ENCODE data around the gene GARIN5A.
"Not testable (repeated sequence)": the region's sequence is repeated elsewhere in the genome, so short reads cannot be mapped to it uniquely, and the experiment has no call there.

DNA sequence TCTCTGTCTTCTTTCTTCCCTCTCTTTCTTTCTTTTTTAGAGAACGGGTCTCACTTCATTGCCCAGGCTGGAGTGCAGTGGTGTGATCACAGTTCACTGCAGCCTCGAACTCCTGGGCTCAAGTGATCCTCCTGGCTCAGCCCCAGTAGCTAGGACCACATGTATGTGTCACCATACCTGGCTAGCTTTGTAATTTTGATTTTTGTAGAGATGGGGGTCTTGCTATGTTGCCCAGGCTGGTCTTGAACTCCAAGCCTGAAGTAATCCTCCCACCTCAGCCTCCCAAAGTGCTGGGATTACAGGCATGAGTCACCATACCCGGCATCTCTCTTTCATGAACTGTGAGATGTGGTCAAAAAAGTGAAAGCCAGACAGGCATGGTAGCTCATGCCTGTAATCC is 3.3 kb downstream of the GARIN5A start:
- not testable (repeated sequence) for TF ChIP-seq CTCF (IDR thresholded peaks at IDR 0.05); JUN (CRISPR knock-in tag; IDR thresholded peaks at IDR 0.05); RELA (CRISPR knock-in tag; IDR thresholded peaks at IDR 0.05; ENCODE audit: borderline replicate concordance); TEAD4 (CRISPR knock-in tag; IDR thresholded peaks at IDR 0.05); CBFB (CRISPR knock-in tag; IDR thresholded peaks at IDR 0.05; ENCODE audit: low read depth); E2F4 (CRISPR knock-in tag; IDR thresholded peaks at IDR 0.05; ENCODE audit: borderline replicate concordance, low read depth); IRF1 (CRISPR knock-in tag; IDR thresholded peaks at IDR 0.05); CREM (CRISPR knock-in tag; IDR thresholded peaks at IDR 0.05); ARID4B (CRISPR knock-in tag; IDR thresholded peaks at IDR 0.05; ENCODE audit: borderline replicate concordance)
- TF ChIP-seq, protein P1, sequence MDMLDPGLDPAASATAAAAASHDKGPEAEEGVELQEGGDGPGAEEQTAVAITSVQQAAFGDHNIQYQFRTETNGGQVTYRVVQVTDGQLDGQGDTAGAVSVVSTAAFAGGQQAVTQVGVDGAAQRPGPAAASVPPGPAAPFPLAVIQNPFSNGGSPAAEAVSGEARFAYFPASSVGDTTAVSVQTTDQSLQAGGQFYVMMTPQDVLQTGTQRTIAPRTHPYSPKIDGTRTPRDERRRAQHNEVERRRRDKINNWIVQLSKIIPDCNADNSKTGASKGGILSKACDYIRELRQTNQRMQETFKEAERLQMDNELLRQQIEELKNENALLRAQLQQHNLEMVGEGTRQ (CRISPR knock-in tag; IDR thresholded peaks at IDR 0.05) = not testable (repeated sequence)

Measured in WTC11 (cell line).